ENCODE data around the gene BEST4.

GRCh38 chr1:44826375-44827196 lies 38.6 kb upstream of the BEST4 start:
- TF ChIP-seq TAF1 (IDR thresholded peaks at IDR 0.05; ENCODE audit: borderline replicate concordance, insufficient read depth, low read length) (no peak), POLR2AphosphoS5 (IDR thresholded peaks at IDR 0.05; ENCODE audit: low read depth, low read length) (no peak)

All from PFSK-1 (cell line).